Osteoblast (primary cell): ENCODE results near the gene PRSS48. TPM values are rescaled to one million over a fixed set of nuclear protein-coding genes. Genes with fewer than 3 reads are reported as not detected.
"Not testable (repeated sequence)": the region's sequence is repeated elsewhere in the genome, so short reads cannot be mapped to it uniquely, and the experiment has no call there.

Experiments
- DNase-seq: peaks from one replicate; pipeline ENCODE4 v3.0.0; 2011; ENCODE audit warnings: low spot score, mixed read lengths; ENCODE audit not compliant: insufficient read length; ENCODE audit errors: missing footprints
- H2AFZ ChIP-seq: 2 replicates; pipeline ENCODE4 v1.6.0; 2011; ENCODE audit warnings: mild to moderate bottlenecking, low read length
- H3K27ac ChIP-seq: 2 replicates; pipeline ENCODE4 v1.5.1; 2011; ENCODE audit warnings: mild to moderate bottlenecking, low read depth, low read length, moderate library complexity
- H3K27me3 ChIP-seq: 2 replicates; pipeline ENCODE4 v1.6.0; 2012; ENCODE audit warnings: mild to moderate bottlenecking, control low read depth, inconsistent platforms, low read length, moderate library complexity; ENCODE audit not compliant: insufficient read depth
- H3K36me3 ChIP-seq: 2 replicates; pipeline ENCODE4 v1.5.1; 2011; ENCODE audit warnings: mild to moderate bottlenecking, low read length, control low read depth, moderate library complexity; ENCODE audit not compliant: insufficient read depth
- H3K4me1 ChIP-seq: 2 replicates; pipeline ENCODE4 v1.5.1; 2011; ENCODE audit warnings: mild to moderate bottlenecking, low read length, control low read depth, moderate library complexity; ENCODE audit not compliant: insufficient read depth
- H3K4me2 ChIP-seq: 2 replicates; pipeline ENCODE4 v1.6.0; 2011; ENCODE audit warnings: mild to moderate bottlenecking, low read length; ENCODE audit not compliant: insufficient read depth
- H3K4me3 ChIP-seq: fragments of 200-600 bp; sonication (generic); 3 replicates; pipeline ENCODE4 v1.5.1; 2012; ENCODE audit warnings: mild to moderate bottlenecking, low read length, inconsistent platforms; ENCODE audit not compliant: insufficient read depth
- H3K79me2 ChIP-seq: 2 replicates; pipeline ENCODE4 v1.6.0; 2012; ENCODE audit warnings: mild to moderate bottlenecking, low read length, control low read depth, inconsistent platforms; ENCODE audit not compliant: insufficient read depth
- H3K9me3 ChIP-seq: 2 replicates; pipeline ENCODE4 v1.5.1; 2011; ENCODE audit warnings: low read depth, low read length, control low read depth
- H4K20me1 ChIP-seq: 2 replicates; pipeline ENCODE4 v1.6.0; 2012; ENCODE audit warnings: mild to moderate bottlenecking, low read length, control low read depth; ENCODE audit not compliant: insufficient read depth
- CTCF ChIP-seq: IDR thresholded peaks from 2 replicates; pipeline ENCODE4 v1.5.1; 2011; ENCODE audit warnings: mild to moderate bottlenecking, low read depth, low read length, moderate library complexity; ENCODE audit errors: extremely low read depth
- total RNA-seq: library from RNA; depleted of rRNA; stranded (reverse); fragments of >200 nt; gene quantifications from 2 replicates; pipeline ENCODE4 v1.2.3, GENCODE V29; 2012

Gene PRSS48
- total RNA-seq, 1 donor: not detected

GRCh38 chr4:151318307-151319006 is 41.5 kb downstream of the PRSS48 start:
- Histone ChIP-seq H3K4me2 (no peak overlapping the region), H3K36me3 (no peaks in the 10 kb centered on the region), H2AFZ (no peak overlapping the region), H3K9me3 (no peaks in the 10 kb centered on the region), H3K4me3 (no peak overlapping the region), H3K4me1 (no peaks in the 10 kb centered on the region), H3K79me2 (no peaks in the 10 kb centered on the region), H3K27me3 (no peaks in the 10 kb centered on the region), H3K27ac (no peak overlapping the region), H4K20me1 (no peaks in the 10 kb centered on the region)
- no peak for DNase-seq
- TF ChIP-seq CTCF: no peak

GRCh38 chr4:151319490-151319889 is 42.5 kb downstream of the PRSS48 start:
- no peaks in the 10 kb centered on the region for H3K9me3 ChIP-seq
- H3K4me1 ChIP-seq: peaks cover 4% of the 10 kb centered on the region

GRCh38 chr4:151321586-151321985 is 44.6 kb downstream of the PRSS48 start:
- DNase-seq: no peak
- Histone ChIP-seq H3K9me3 (no peaks in the 10 kb centered on the region), H3K79me2 (no peaks in the 10 kb centered on the region)

More at GRCh38 chr4:151319490-151319889, 42.5 kb downstream of the PRSS48 start:
- Histone ChIP-seq H3K27me3 (peaks cover 5% of the 10 kb centered on the region), H3K27ac (no peak overlapping the region), H3K4me2 (no peak overlapping the region), H4K20me1 (no peaks in the 10 kb centered on the region), H2AFZ (no peak overlapping the region), H3K36me3 (no peaks in the 10 kb centered on the region), H3K4me3 (no peak overlapping the region), H3K79me2 (no peaks in the 10 kb centered on the region)
- no peak for TF ChIP-seq CTCF
- no peak for DNase-seq

GRCh38 chr4:151322161-151322560 is 45.2 kb downstream of the PRSS48 start:
- peaks cover 12% of the 10 kb centered on the region for H3K27me3 ChIP-seq
- H3K79me2 ChIP-seq, H3K4me2 ChIP-seq, H3K9me3 ChIP-seq, H3K4me3 ChIP-seq, DNase-seq, H3K4me1 ChIP-seq, H2AFZ ChIP-seq, H3K27ac ChIP-seq, H4K20me1 ChIP-seq, H3K36me3 ChIP-seq: not testable (repeated sequence)

More at GRCh38 chr4:151321586-151321985, 44.6 kb downstream of the PRSS48 start:
- Histone ChIP-seq H3K4me3 (no peak overlapping the region), H3K4me1 (peaks cover 8% of the 10 kb centered on the region), H3K4me2 (no peak overlapping the region), H4K20me1 (no peaks in the 10 kb centered on the region), H2AFZ (no peak overlapping the region), H3K27ac (no peak overlapping the region), H3K27me3 (peaks cover 7% of the 10 kb centered on the region), H3K36me3 (no peaks in the 10 kb centered on the region)
- TF ChIP-seq CTCF: no peak
